ENCODE measurements around the gene PDCD1. TPM values are rescaled to one million over a fixed set of nuclear protein-coding genes. Genes with fewer than 3 reads are reported as not detected.

Gene PDCD1
- total and polyA plus RNA-seq, 2 of the 13 experiments (the other 11 are each of a cell fraction or from before 2014, with no cell fraction given), result 0.04 TPM; not detected in 1

DNA sequence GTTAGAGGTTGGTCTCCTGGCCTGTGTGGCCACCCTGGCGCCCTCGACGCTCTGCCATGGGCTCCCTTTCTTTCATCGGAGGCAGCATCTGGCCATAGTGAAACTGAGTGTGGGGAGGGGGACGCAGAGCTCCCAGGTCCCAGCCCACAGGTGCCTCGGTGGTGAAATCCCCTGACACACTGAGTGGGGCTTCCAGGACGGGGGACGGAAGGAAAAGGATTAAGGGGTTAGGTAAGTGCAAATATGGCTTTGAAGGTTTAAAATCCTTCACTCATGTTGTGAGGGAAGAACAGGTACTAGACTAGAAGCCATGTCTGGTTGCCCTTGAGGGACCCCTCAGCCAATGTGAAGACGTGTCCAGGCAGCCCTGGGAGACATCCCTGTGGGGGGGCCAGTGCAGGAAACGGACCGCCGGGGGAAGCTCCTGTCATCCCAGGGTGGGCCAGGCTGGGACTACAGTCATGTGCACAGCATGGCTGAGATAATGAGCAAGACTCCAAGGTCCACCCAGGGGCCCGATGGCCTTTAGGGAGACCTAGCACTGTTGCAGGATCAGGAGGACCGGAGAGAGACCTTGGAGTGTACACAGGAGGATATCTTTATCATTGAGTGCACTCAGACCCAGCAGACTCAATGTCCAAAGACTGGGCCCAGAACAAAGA is 47.2 kb upstream of the PDCD1 start (continued):
- TF ChIP-seq, protein P1, sequence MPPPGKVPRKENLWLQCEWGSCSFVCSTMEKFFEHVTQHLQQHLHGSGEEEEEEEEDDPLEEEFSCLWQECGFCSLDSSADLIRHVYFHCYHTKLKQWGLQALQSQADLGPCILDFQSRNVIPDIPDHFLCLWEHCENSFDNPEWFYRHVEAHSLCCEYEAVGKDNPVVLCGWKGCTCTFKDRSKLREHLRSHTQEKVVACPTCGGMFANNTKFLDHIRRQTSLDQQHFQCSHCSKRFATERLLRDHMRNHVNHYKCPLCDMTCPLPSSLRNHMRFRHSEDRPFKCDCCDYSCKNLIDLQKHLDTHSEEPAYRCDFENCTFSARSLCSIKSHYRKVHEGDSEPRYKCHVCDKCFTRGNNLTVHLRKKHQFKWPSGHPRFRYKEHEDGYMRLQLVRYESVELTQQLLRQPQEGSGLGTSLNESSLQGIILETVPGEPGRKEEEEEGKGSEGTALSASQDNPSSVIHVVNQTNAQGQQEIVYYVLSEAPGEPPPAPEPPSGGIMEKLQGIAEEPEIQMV (CRISPR knock-in tag; IDR thresholded peaks at IDR 0.05; ENCODE audit: low read depth), result peak; percentile 98
- peak; percentile 28 for TF ChIP-seq ZNF883 (CRISPR knock-in tag; IDR thresholded peaks at IDR 0.05; ENCODE audit: not compliant biosample characterization)
- no peak for TF ChIP-seq SCMH1 (CRISPR knock-in tag; IDR thresholded peaks at IDR 0.05; ENCODE audit: borderline replicate concordance)
- peak; percentile 28; the same call in 1 of the 2 replicates for TF ChIP-seq HNF4G (IDR thresholded peaks at IDR 0.05; ENCODE audit: borderline replicate concordance, low read depth, low read length)
- TF ChIP-seq HNF4G (CRISPR knock-in tag; IDR thresholded peaks at IDR 0.05; ENCODE audit: borderline replicate concordance, low read depth), result no peak
- TF ChIP-seq PATZ1 (CRISPR knock-in tag; IDR thresholded peaks at IDR 0.05), result peak; percentile 48; the same call in 1 of the 2 replicates
- TF ChIP-seq HNF4A (CRISPR knock-in tag; IDR thresholded peaks at IDR 0.05), result peak; percentile 72
- TF ChIP-seq, protein P2, sequence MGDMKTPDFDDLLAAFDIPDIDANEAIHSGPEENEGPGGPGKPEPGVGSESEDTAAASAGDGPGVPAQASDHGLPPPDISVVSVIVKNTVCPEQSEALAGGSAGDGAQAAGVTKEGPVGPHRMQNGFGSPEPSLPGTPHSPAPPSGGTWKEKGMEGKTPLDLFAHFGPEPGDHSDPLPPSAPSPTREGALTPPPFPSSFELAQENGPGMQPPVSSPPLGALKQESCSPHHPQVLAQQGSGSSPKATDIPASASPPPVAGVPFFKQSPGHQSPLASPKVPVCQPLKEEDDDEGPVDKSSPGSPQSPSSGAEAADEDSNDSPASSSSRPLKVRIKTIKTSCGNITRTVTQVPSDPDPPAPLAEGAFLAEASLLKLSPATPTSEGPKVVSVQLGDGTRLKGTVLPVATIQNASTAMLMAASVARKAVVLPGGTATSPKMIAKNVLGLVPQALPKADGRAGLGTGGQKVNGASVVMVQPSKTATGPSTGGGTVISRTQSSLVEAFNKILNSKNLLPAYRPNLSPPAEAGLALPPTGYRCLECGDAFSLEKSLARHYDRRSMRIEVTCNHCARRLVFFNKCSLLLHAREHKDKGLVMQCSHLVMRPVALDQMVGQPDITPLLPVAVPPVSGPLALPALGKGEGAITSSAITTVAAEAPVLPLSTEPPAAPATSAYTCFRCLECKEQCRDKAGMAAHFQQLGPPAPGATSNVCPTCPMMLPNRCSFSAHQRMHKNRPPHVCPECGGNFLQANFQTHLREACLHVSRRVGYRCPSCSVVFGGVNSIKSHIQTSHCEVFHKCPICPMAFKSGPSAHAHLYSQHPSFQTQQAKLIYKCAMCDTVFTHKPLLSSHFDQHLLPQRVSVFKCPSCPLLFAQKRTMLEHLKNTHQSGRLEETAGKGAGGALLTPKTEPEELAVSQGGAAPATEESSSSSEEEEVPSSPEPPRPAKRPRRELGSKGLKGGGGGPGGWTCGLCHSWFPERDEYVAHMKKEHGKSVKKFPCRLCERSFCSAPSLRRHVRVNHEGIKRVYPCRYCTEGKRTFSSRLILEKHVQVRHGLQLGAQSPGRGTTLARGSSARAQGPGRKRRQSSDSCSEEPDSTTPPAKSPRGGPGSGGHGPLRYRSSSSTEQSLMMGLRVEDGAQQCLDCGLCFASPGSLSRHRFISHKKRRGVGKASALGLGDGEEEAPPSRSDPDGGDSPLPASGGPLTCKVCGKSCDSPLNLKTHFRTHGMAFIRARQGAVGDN (CRISPR knock-in tag; IDR thresholded peaks at IDR 0.05), result peak; percentile 27
